Endothelial cell (in vitro differentiated cells): ENCODE data around the gene SUSD5. TPM values are rescaled to one million over a fixed set of nuclear protein-coding genes. Genes with fewer than 3 reads are reported as not detected.
"Not testable (repeated sequence)": the region's sequence is repeated elsewhere in the genome, so short reads cannot be mapped to it uniquely, and the experiment has no call there.

ENCODE experiments used
- DNase-seq: peaks from one replicate; pipeline ENCODE4 v3.0.0; 2021; ENCODE audit warnings: low spot score
- H3K27ac Mint-ChIP-seq: one replicate; pipeline ENCODE4 v1.8.0; 2021; ENCODE audit warnings: mixed read lengths, inconsistent platforms; ENCODE audit not compliant: unreplicated experiment
- H3K27me3 Mint-ChIP-seq: one replicate; pipeline ENCODE4 v1.8.0; 2021; ENCODE audit warnings: mild to moderate bottlenecking, moderate library complexity, mixed read lengths, inconsistent platforms; ENCODE audit not compliant: unreplicated experiment
- H3K36me3 Mint-ChIP-seq: one replicate; pipeline ENCODE4 v1.8.0; 2021; ENCODE audit warnings: mild to moderate bottlenecking, low read depth, mixed read lengths, inconsistent platforms; ENCODE audit not compliant: unreplicated experiment
- H3K4me1 Mint-ChIP-seq: one replicate; pipeline ENCODE4 v1.8.0; 2021; ENCODE audit warnings: mild to moderate bottlenecking, mixed read lengths, inconsistent platforms; ENCODE audit not compliant: unreplicated experiment
- H3K4me3 Mint-ChIP-seq: one replicate; pipeline ENCODE4 v1.8.0; 2021; ENCODE audit warnings: mild to moderate bottlenecking, mixed read lengths, inconsistent platforms; ENCODE audit not compliant: unreplicated experiment
- H3K9me3 Mint-ChIP-seq: one replicate; pipeline ENCODE4 v1.8.0; 2021; ENCODE audit warnings: mixed read lengths, inconsistent platforms; ENCODE audit not compliant: unreplicated experiment
- CTCF ChIP-seq: fragments of 200-600 bp; sonication (generic); IDR thresholded peaks from one replicate; pipeline ENCODE4 v1.5.0; 2021; ENCODE audit warnings: antibody characterized with exemption; ENCODE audit not compliant: unreplicated experiment
- total RNA-seq: library from RNA; stranded (reverse); fragmentation: NEBNext Ultra II Directional; extraction: Animal tissue kit (Norgen Biotek cat#: 25700); gene quantifications from one replicate; pipeline ENCODE4 v1.2.1, GENCODE V29; 2021; ENCODE audit not compliant: unreplicated experiment

The SUSD5 gene
- total RNA-seq, 1 donor from 2014 or later = 3.9 TPM

- Mint-ChIP-seq H3K9me3 (no peaks in the 10 kb centered on the region), H3K4me3 (no peak overlapping the region), H3K36me3 (peaks cover 28% of the 10 kb centered on the region), H3K4me1 (peaks cover 25% of the 10 kb centered on the region), H3K27me3 (peaks cover 7% of the 10 kb centered on the region), H3K27ac (no peak overlapping the region)
- DNase-seq = no peak
- TF ChIP-seq CTCF = no peak
Measured at GRCh38 chr3:33145901-33146580, 72.6 kb downstream of the SUSD5 start.

GRCh38 chr3:33145221-33145900 lies 73.2 kb downstream of the SUSD5 start:
- no peak for DNase-seq

GRCh38 chr3:33144433-33144832 lies 74.2 kb downstream of the SUSD5 start:
- no peaks in the 10 kb centered on the region for H3K9me3 Mint-ChIP-seq
- peaks cover 25% of the 10 kb centered on the region for H3K4me1 Mint-ChIP-seq
- no peak overlapping the region for H3K4me3 Mint-ChIP-seq
- H3K36me3 Mint-ChIP-seq = peaks cover 34% of the 10 kb centered on the region
- peak; percentile 64 for TF ChIP-seq CTCF
- DNase-seq = peak; percentile 14
- no peak overlapping the region for H3K27ac Mint-ChIP-seq
- peaks cover 7% of the 10 kb centered on the region for H3K27me3 Mint-ChIP-seq

More at GRCh38 chr3:33145221-33145900, 73.2 kb downstream of the SUSD5 start:
- no peaks in the 10 kb centered on the region for H3K9me3 Mint-ChIP-seq
- H3K27ac Mint-ChIP-seq = no peak overlapping the region
- H3K36me3 Mint-ChIP-seq = peaks cover 34% of the 10 kb centered on the region
- no peak overlapping the region for H3K4me3 Mint-ChIP-seq
- no peak for TF ChIP-seq CTCF
- H3K4me1 Mint-ChIP-seq = peaks cover 25% of the 10 kb centered on the region
- peaks cover 7% of the 10 kb centered on the region for H3K27me3 Mint-ChIP-seq

- no peak for TF ChIP-seq CTCF
- Mint-ChIP-seq H3K4me3 (no peak overlapping the region), H3K4me1 (peaks cover 23% of the 10 kb centered on the region), H3K27ac (no peak overlapping the region), H3K27me3 (peaks cover 7% of the 10 kb centered on the region), H3K9me3 (no peaks in the 10 kb centered on the region), H3K36me3 (peaks cover 39% of the 10 kb centered on the region)
- DNase-seq = no peak
Measured at GRCh38 chr3:33141006-33141405, 77.6 kb downstream of the SUSD5 start.

GRCh38 chr3:33139996-33140395 lies 78.6 kb downstream of the SUSD5 start:
- Mint-ChIP-seq H3K27ac (no peak overlapping the region), H3K4me1 (peaks cover 23% of the 10 kb centered on the region), H3K9me3 (no peaks in the 10 kb centered on the region), H3K4me3 (no peak overlapping the region), H3K36me3 (peaks cover 39% of the 10 kb centered on the region), H3K27me3 (peaks cover 7% of the 10 kb centered on the region)
- DNase-seq = no peak
- TF ChIP-seq CTCF = no peak

GRCh38 chr3:33139006-33139623 lies 79.5 kb downstream of the SUSD5 start:
- DNase-seq, H3K9me3 Mint-ChIP-seq, H3K4me3 Mint-ChIP-seq, H3K27ac Mint-ChIP-seq, H3K27me3 Mint-ChIP-seq: not testable (repeated sequence)
- H3K4me1 Mint-ChIP-seq = peaks cover 20% of the 10 kb centered on the region
- peaks cover 41% of the 10 kb centered on the region for H3K36me3 Mint-ChIP-seq
